ENCODE results near the gene PLB1. TPM values are rescaled to one million over a fixed set of nuclear protein-coding genes. Genes with fewer than 3 reads are reported as not detected.
A peak's percentile ranks its signal among the peaks of the same experiment; 100 is the strongest.

The PLB1 gene
- total and polyA plus RNA-seq, 2 experiments from 2014 or later: 0.06 to 0.21 TPM

DNA sequence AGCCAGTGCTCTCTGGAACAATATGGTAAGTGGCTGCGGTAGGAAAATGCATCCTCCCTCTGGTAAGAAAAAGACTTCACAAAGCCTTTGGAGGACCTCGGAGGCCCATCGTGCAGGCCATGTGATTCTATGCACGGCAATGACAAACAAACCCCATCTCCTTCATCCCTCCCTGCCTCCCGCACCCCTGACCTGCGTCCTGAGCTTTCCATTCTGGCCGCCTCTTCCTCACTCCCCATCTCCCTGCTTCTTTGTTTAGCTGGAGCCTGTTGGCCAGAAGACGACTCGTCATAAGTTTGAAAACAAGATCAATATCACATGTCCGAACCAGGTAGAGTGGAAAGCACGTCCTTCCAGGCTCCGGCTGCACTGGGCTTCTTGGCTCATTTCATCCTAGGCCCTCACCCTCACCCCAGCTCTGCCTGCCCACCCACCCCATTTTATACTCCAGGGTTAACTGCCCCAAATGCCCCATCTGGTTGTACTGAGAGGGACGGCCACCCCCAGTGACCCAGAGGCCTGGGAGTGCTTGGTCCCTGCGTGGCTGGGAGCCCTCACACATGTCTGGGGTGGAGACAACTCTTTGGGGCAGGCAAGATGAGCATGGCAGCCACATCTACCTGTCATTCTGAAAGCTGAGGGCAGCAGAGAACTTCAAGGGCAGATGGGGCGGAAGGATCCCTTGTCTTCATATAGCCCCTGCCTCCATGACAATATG is 94.0 kb downstream of the PLB1 start:
- no peak overlapping the region for H3K4me3 Mint-ChIP-seq
- no peaks in the 10 kb centered on the region for H3F3A ChIP-seq (replicated peaks; ENCODE audit: low read depth)
- no peaks in the 10 kb centered on the region for H3K79me2 ChIP-seq (replicated peaks; ENCODE audit: insufficient read depth)
- H3K4me3 ChIP-seq: no peak overlapping the region
- TF ChIP-seq ZNF462 (CRISPR knock-in tag; IDR thresholded peaks at IDR 0.05) (no peak), ZNF114 (CRISPR knock-in tag; IDR thresholded peaks at IDR 0.05) (no peak), JUNB (IDR thresholded peaks at IDR 0.05; ENCODE audit: unreplicated experiment) (no peak), ZNF331 (CRISPR knock-in tag; IDR thresholded peaks at IDR 0.05; ENCODE audit: low read depth) (no peak), POLR2AphosphoS5 (IDR thresholded peaks at IDR 0.05; ENCODE audit: low read depth) (no peak), CREB1 (CRISPR knock-in tag; IDR thresholded peaks at IDR 0.05; ENCODE audit: low read depth) (no peak), CTCF (conservative IDR thresholded peaks at IDR 0.05; ENCODE audit: low read depth in 2 of 2) (no peak), EZH2phosphoT487 (IDR thresholded peaks at IDR 0.05; ENCODE audit: unreplicated experiment) (no peak), EZH2 (IDR thresholded peaks at IDR 0.05; ENCODE audit: low read depth, unreplicated experiment) (no peak), NANOG (IDR thresholded peaks at IDR 0.05; ENCODE audit: borderline replicate concordance) (no peak), STAT1 (IDR thresholded peaks at IDR 0.05; ENCODE audit: unreplicated experiment) (no peak)
- TF ChIP-seq, protein P1, sequence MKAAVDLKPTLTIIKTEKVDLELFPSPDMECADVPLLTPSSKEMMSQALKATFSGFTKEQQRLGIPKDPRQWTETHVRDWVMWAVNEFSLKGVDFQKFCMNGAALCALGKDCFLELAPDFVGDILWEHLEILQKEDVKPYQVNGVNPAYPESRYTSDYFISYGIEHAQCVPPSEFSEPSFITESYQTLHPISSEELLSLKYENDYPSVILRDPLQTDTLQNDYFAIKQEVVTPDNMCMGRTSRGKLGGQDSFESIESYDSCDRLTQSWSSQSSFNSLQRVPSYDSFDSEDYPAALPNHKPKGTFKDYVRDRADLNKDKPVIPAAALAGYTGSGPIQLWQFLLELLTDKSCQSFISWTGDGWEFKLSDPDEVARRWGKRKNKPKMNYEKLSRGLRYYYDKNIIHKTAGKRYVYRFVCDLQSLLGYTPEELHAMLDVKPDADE (IDR thresholded peaks at IDR 0.05): no peak
- TF ChIP-seq, protein P2, sequence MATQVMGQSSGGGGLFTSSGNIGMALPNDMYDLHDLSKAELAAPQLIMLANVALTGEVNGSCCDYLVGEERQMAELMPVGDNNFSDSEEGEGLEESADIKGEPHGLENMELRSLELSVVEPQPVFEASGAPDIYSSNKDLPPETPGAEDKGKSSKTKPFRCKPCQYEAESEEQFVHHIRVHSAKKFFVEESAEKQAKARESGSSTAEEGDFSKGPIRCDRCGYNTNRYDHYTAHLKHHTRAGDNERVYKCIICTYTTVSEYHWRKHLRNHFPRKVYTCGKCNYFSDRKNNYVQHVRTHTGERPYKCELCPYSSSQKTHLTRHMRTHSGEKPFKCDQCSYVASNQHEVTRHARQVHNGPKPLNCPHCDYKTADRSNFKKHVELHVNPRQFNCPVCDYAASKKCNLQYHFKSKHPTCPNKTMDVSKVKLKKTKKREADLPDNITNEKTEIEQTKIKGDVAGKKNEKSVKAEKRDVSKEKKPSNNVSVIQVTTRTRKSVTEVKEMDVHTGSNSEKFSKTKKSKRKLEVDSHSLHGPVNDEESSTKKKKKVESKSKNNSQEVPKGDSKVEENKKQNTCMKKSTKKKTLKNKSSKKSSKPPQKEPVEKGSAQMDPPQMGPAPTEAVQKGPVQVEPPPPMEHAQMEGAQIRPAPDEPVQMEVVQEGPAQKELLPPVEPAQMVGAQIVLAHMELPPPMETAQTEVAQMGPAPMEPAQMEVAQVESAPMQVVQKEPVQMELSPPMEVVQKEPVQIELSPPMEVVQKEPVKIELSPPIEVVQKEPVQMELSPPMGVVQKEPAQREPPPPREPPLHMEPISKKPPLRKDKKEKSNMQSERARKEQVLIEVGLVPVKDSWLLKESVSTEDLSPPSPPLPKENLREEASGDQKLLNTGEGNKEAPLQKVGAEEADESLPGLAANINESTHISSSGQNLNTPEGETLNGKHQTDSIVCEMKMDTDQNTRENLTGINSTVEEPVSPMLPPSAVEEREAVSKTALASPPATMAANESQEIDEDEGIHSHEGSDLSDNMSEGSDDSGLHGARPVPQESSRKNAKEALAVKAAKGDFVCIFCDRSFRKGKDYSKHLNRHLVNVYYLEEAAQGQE (IDR thresholded peaks at IDR 0.05; ENCODE audit: unreplicated experiment): no peak
- H3K27me3 Mint-ChIP-seq (ENCODE audit: insufficient read depth, low read depth, poor library complexity): peaks cover 16% of the 10 kb centered on the region
- H4K20me1 ChIP-seq (replicated peaks; ENCODE audit: insufficient read depth): no peaks in the 10 kb centered on the region
- H3K36me3 ChIP-seq (ENCODE audit: insufficient read depth): no peaks in the 10 kb centered on the region
- H3K9me2 ChIP-seq (ENCODE audit: insufficient read depth): no peaks in the 10 kb centered on the region
- no peak overlapping the region for H3K27ac ChIP-seq (ENCODE audit: low read depth)
- H3K9me3 Mint-ChIP-seq: no peaks in the 10 kb centered on the region
- ATAC-seq: no peak
- H3K4me1 Mint-ChIP-seq: peaks cover 25% of the 10 kb centered on the region
- H3K36me3 Mint-ChIP-seq (ENCODE audit: low read depth): no peaks in the 10 kb centered on the region
- H2AFZ ChIP-seq: 0 out of 2 replicates have a peak overlapping the region, but pooled peaks have one; percentile 63
- DNase-seq (ENCODE audit: low spot score): no peak
- H3K27me3 ChIP-seq (ENCODE audit: insufficient read depth): no peaks in the 10 kb centered on the region
- no peak overlapping the region for H3K4me2 ChIP-seq
- peaks cover 4% of the 10 kb centered on the region for H3K4me1 ChIP-seq (ENCODE audit: insufficient read depth)
- H3K27ac Mint-ChIP-seq: no peak overlapping the region
